Small intestine (tissue), 7 donors: ENCODE data around the gene PRKRA. TPM values are rescaled to one million over a fixed set of nuclear protein-coding genes. Genes with fewer than 3 reads are reported as not detected.
A peak's percentile ranks its signal among the peaks of the same experiment; 100 is the strongest.
"Not testable (repeated sequence)": the region's sequence is repeated elsewhere in the genome, so short reads cannot be mapped to it uniquely, and the experiment has no call there.

ENCODE experiments used
- DNase-seq, 2 donors: peaks; one replicate each; pipeline versions ENCODE4 v3.0.0 to v3.0.0-alpha.2; 2013
- FAIRE-seq: peaks from 2 replicates; lab custom pipeline; 2012; peaks lifted over from hg19 to GRCh38; lab: Jason Lieb, UNC
- H3K27ac ChIP-seq, 3 donors: one replicate each; pipeline ENCODE4 v1.5.1; 2013; ENCODE audit warnings: low read length in 2 of 3, mild to moderate bottlenecking in 2 of 3, control low read depth in 1 of 3, inconsistent platforms in 1 of 3, low read depth in 1 of 3, moderate library complexity in 1 of 3
- H3K27me3 ChIP-seq, 3 donors: one replicate each; pipeline ENCODE4 v1.6.1; 2013; ENCODE audit warnings: low read length in 3 of 3, inconsistent platforms in 1 of 3; ENCODE audit not compliant: control insufficient read depth in 3 of 3, insufficient read depth in 3 of 3
- H3K36me3 ChIP-seq, 3 donors: one replicate each; pipeline ENCODE4 v1.6.1; 2013; ENCODE audit warnings: low read length in 3 of 3, inconsistent platforms in 1 of 3, low read depth in 1 of 3, mild to moderate bottlenecking in 1 of 3, moderate library complexity in 1 of 3; ENCODE audit not compliant: control insufficient read depth in 3 of 3, insufficient read depth in 2 of 3
- H3K4me1 ChIP-seq, 3 donors: one replicate each; pipeline ENCODE4 v1.6.1; 2013; ENCODE audit warnings: low read length in 2 of 3, inconsistent platforms in 1 of 3, low read depth in 1 of 3, mild to moderate bottlenecking in 1 of 3, moderate library complexity in 1 of 3; ENCODE audit not compliant: control insufficient read depth in 3 of 3, insufficient read depth in 2 of 3
- H3K4me3 ChIP-seq, 3 donors: one replicate each; pipeline ENCODE4 v1.5.1; 2013; ENCODE audit warnings: low read length in 3 of 3, control low read depth in 1 of 3, inconsistent platforms in 1 of 3, low read depth in 1 of 3, mild to moderate bottlenecking in 1 of 3, moderate library complexity in 1 of 3
- H3K9me3 ChIP-seq, 2 donors: one replicate each; pipeline ENCODE4 v1.6.1; 2013; ENCODE audit warnings: low read depth in 1 of 2, low read length in 1 of 2; ENCODE audit not compliant: control insufficient read depth in 2 of 2, insufficient read depth in 1 of 2
- WGBS, 3 donors: extraction: QIAGEN DNeasy Blood & Tissue Kit; methylation state at CpG; one replicate each; pipeline ENCODE4 v1.1.7; 2013; 5-methylcytosine and 5-hydroxymethylcytosine counted together
- polyA plus RNA-seq, 4 donors: library from polyadenylated mRNA; stranded (reverse) in 3 of 4; unstranded in 1 of 4; fragments of 200-250 nt in 3 of 4; fragments of 120-200 nt in 1 of 4; gene quantifications; one replicate each; pipeline versions ENCODE4 v1.2.1 to v1.2.3, GENCODE V29; 2013
- donor health status: healthy with polysubstance abuse.
- donor health status: control.
- donor health status: control.
- donor health status: Bipolar disorder and iron deficiency.
- donor health status: healthy.

The PRKRA gene
- polyA plus RNA-seq, 4 donors, result 26.6 to 37.7 (median 30.3) TPM

- Histone ChIP-seq H3K36me3 (no peaks in the 10 kb centered on the region), H3K27ac (no peak overlapping the region), H3K4me3 (no peak overlapping the region), H3K9me3 (peaks cover 0 to 4% of the 10 kb centered on the region in 2 donors), H3K27me3 (no peaks in the 10 kb centered on the region), H3K4me1 (peaks cover 0 to under 1% (median 0%) of the 10 kb centered on the region in 3 donors)
- 74 to 84% (median 81%) methylated on average over 1 of the region's 1 CpG for WGBS, 3 donors
- FAIRE-seq (no peak), DNase-seq (peak in 1 of 2 donors; percentile 36)
Observed at GRCh38 chr2:178418426-178418825, 32.5 kb downstream of the PRKRA start.

- peaks cover 0 to 2% (median 0%) of the 10 kb centered on the region in 3 donors for H3K4me1 ChIP-seq
- DNase-seq (no peak), FAIRE-seq (no peak)
- H3K4me3 ChIP-seq, result no peak overlapping the region
- 82 to 92% (median 91%) methylated on average over 3 of the region's 3 CpGs for WGBS, 3 donors
- H3K36me3 ChIP-seq, result no peaks in the 10 kb centered on the region
- no peaks in the 10 kb centered on the region for H3K27me3 ChIP-seq
- H3K9me3 ChIP-seq, result peaks cover 0 to 4% of the 10 kb centered on the region in 2 donors
- no peak overlapping the region for H3K27ac ChIP-seq
Observed at GRCh38 chr2:178417916-178418315, 33.1 kb downstream of the PRKRA start.

- FAIRE-seq, result no peak
- no peaks in the 10 kb centered on the region for H3K36me3 ChIP-seq
Observed at GRCh38 chr2:178415979-178416378, 35.0 kb downstream of the PRKRA start.

GRCh38 chr2:178414266-178415247 lies 36.4 kb downstream of the PRKRA start:
- no peaks in the 10 kb centered on the region for H3K36me3 ChIP-seq
- no peaks in the 10 kb centered on the region for H3K9me3 ChIP-seq
- H3K27ac ChIP-seq, result peak overlapping the region in 2 of 3 donors; percentile 74 to 92
- peaks cover 0 to 2% (median 0%) of the 10 kb centered on the region in 3 donors for H3K4me1 ChIP-seq
- no peaks in the 10 kb centered on the region for H3K27me3 ChIP-seq
- 17 to 19% (median 18%) methylated on average over 21 of the region's 21 CpGs for WGBS, 3 donors
- no peak for FAIRE-seq
- H3K4me3 ChIP-seq, result peak overlapping the region in 2 of 3 donors; percentile 60 to 61
- DNase-seq, result peak; percentile 85 to 93

More at GRCh38 chr2:178415979-178416378, 35.0 kb downstream of the PRKRA start:
- Histone ChIP-seq H3K9me3 (no peaks in the 10 kb centered on the region), H3K27me3 (no peaks in the 10 kb centered on the region), H3K4me3 (no peak overlapping the region), H3K27ac (no peak overlapping the region), H3K4me1 (peaks cover 0 to 2% (median 0%) of the 10 kb centered on the region in 3 donors)
- DNase-seq, result no peak

GRCh38 chr2:178413472-178414265 lies 37.3 kb downstream of the PRKRA start:
- Histone ChIP-seq H3K4me1 (peaks cover 0 to 2% (median 0%) of the 10 kb centered on the region in 3 donors), H3K27ac (peak overlapping the region; percentile 74 to 92 (median 80)), H3K9me3 (no peaks in the 10 kb centered on the region), H3K4me3 (peak overlapping the region; percentile 57 to 61 (median 60)), H3K36me3 (no peaks in the 10 kb centered on the region), H3K27me3 (no peaks in the 10 kb centered on the region)
- FAIRE-seq (no peak), DNase-seq (peak; percentile 21 to 77)
- 1 to 2% (median 1%) methylated on average over 45 of the region's 45 CpGs for WGBS, 3 donors

GRCh38 chr2:178412453-178412852 lies 38.5 kb downstream of the PRKRA start:
- H3K9me3 ChIP-seq, H3K4me3 ChIP-seq, DNase-seq, H3K4me1 ChIP-seq, FAIRE-seq, H3K27ac ChIP-seq, H3K27me3 ChIP-seq, H3K36me3 ChIP-seq: not testable (repeated sequence)
- 91 to 97% (median 94%) methylated on average over 8 of the region's 8 CpGs for WGBS, 3 donors

GRCh38 chr2:178412047-178412446 lies 38.9 kb downstream of the PRKRA start:
- no peak overlapping the region for H3K27ac ChIP-seq
- DNase-seq (peak; percentile 71 to 83), FAIRE-seq (no peak)
- H3K27me3 ChIP-seq, result no peaks in the 10 kb centered on the region
- 21 to 60% (median 40%) methylated on average over 3 of the region's 3 CpGs for WGBS, 3 donors
- H3K4me3 ChIP-seq, result no peak overlapping the region
- peaks cover 0 to 2% (median 0%) of the 10 kb centered on the region in 3 donors for H3K4me1 ChIP-seq
- H3K9me3 ChIP-seq, result no peaks in the 10 kb centered on the region
- H3K36me3 ChIP-seq, result no peaks in the 10 kb centered on the region

- Histone ChIP-seq H3K36me3 (no peaks in the 10 kb centered on the region), H3K27me3 (no peaks in the 10 kb centered on the region), H3K4me1 (peaks cover 0 to 2% (median 0%) of the 10 kb centered on the region in 3 donors), H3K27ac (no peak overlapping the region), H3K9me3 (no peaks in the 10 kb centered on the region), H3K4me3 (no peak overlapping the region)
- 85 to 86% (median 86%) methylated on average over 5 of the region's 5 CpGs for WGBS, 3 donors
- FAIRE-seq (no peak), DNase-seq (no peak)
Observed at GRCh38 chr2:178409261-178409660, 41.7 kb downstream of the PRKRA start.
